Activated naive CD4-positive, alpha-beta T cell (primary cell): ENCODE data around the gene PCDH1.
A peak's percentile ranks its signal among the peaks of the same experiment; 100 is the strongest.

Experiments
- DNase-seq, 4 experiments: peaks; one replicate each; lab custom pipeline; 2025; lab: John Stamatoyannopoulos, UW

PCDH1 gene

GRCh38 chr5:141853895-141854626 lies 24.1 kb downstream of the PCDH1 start:
- DNase-seq: no peak

- no peak for DNase-seq
These were observed 25.8 kb downstream of the PCDH1 start for GRCh38 chr5:141852448-141852847.

GRCh38 chr5:141851195-141851874 lies 26.9 kb downstream of the PCDH1 start:
- no peak for DNase-seq

GRCh38 chr5:141850786-141851185 lies 27.4 kb downstream of the PCDH1 start:
- no peak for DNase-seq

- peak in 2 of 4 experiments; percentile 16 to 38 for DNase-seq
These were observed 27.9 kb downstream of the PCDH1 start for GRCh38 chr5:141850244-141850768.

GRCh38 chr5:141849415-141850243 lies 28.6 kb downstream of the PCDH1 start:
- DNase-seq: peak in 3 of 4 experiments; percentile 19 to 69 (median 46)

GRCh38 chr5:141848744-141849414 lies 29.3 kb downstream of the PCDH1 start:
- DNase-seq: no peak

GRCh38 chr5:141846031-141846430 lies 32.2 kb downstream of the PCDH1 start:
- no peak for DNase-seq

- no peak for DNase-seq
These were observed 32.8 kb downstream of the PCDH1 start for GRCh38 chr5:141845371-141845851.

- DNase-seq: no peak
These were observed 33.7 kb downstream of the PCDH1 start for GRCh38 chr5:141844414-141845097.

- no peak for DNase-seq
These were observed 34.9 kb downstream of the PCDH1 start for GRCh38 chr5:141843156-141843927.

- no peak for DNase-seq
These were observed 36.6 kb downstream of the PCDH1 start for GRCh38 chr5:141841378-141842180.

GRCh38 chr5:141840826-141841360 lies 37.3 kb downstream of the PCDH1 start:
- no peak for DNase-seq

GRCh38 chr5:141840280-141840812 lies 37.9 kb downstream of the PCDH1 start:
- no peak for DNase-seq

GRCh38 chr5:141839015-141839513 lies 39.1 kb downstream of the PCDH1 start:
- DNase-seq: no peak

GRCh38 chr5:141838326-141839014 lies 39.7 kb downstream of the PCDH1 start:
- DNase-seq: no peak

- DNase-seq: no peak
These were observed 42.1 kb downstream of the PCDH1 start for GRCh38 chr5:141835928-141836670.
